ENCODE measurements around the gene PPP6R1. TPM values are rescaled to one million over a fixed set of nuclear protein-coding genes. Genes with fewer than 3 reads are reported as not detected.

The PPP6R1 gene
- total RNA-seq, 1 donor from 2014 or later: 73.0 TPM

- TF ChIP-seq CTCF (IDR thresholded peaks at IDR 0.05; ENCODE audit: unreplicated experiment): no peak
- Mint-ChIP-seq H3K4me3 (no peak overlapping the region), H3K4me1 (no peaks in the 10 kb centered on the region), H3K36me3 (peaks cover 11% of the 10 kb centered on the region), H3K27ac (no peak overlapping the region), H3K9me3 (peaks cover 8% of the 10 kb centered on the region), H3K27me3 (ENCODE audit: low read depth) (no peaks in the 10 kb centered on the region)
- DNase-seq (ENCODE audit: low spot score in 2 of 2, unreplicated experiment in 2 of 2): no peak
Measured at GRCh38 chr19:55265723-55266386, 7.0 kb upstream of the PPP6R1 start.

GRCh38 chr19:55265173-55265572, 6.4 kb upstream of the PPP6R1 start:
- H3K27me3 Mint-ChIP-seq (ENCODE audit: low read depth): no peaks in the 10 kb centered on the region
- H3K4me1 Mint-ChIP-seq: peaks cover 3% of the 10 kb centered on the region
- no peak overlapping the region for H3K4me3 Mint-ChIP-seq
- no peak for TF ChIP-seq CTCF (IDR thresholded peaks at IDR 0.05; ENCODE audit: unreplicated experiment)
- H3K9me3 Mint-ChIP-seq: peaks cover 8% of the 10 kb centered on the region
- peaks cover 11% of the 10 kb centered on the region for H3K36me3 Mint-ChIP-seq
- no peak overlapping the region for H3K27ac Mint-ChIP-seq
- DNase-seq (ENCODE audit: low spot score in 2 of 2, unreplicated experiment in 2 of 2): no peak

GRCh38 chr19:55264531-55264930, 5.7 kb upstream of the PPP6R1 start:
- H3K4me1 Mint-ChIP-seq: peaks cover 5% of the 10 kb centered on the region
- DNase-seq (ENCODE audit: low spot score in 2 of 2, unreplicated experiment in 2 of 2): no peak
- TF ChIP-seq CTCF (IDR thresholded peaks at IDR 0.05; ENCODE audit: unreplicated experiment): no peak
- peaks cover 10% of the 10 kb centered on the region for H3K36me3 Mint-ChIP-seq
- peaks cover 8% of the 10 kb centered on the region for H3K9me3 Mint-ChIP-seq
- no peak overlapping the region for H3K27ac Mint-ChIP-seq
- no peak overlapping the region for H3K4me3 Mint-ChIP-seq
- H3K27me3 Mint-ChIP-seq (ENCODE audit: low read depth): no peaks in the 10 kb centered on the region

- DNase-seq (ENCODE audit: low spot score in 2 of 2, unreplicated experiment in 2 of 2): no peak
- Mint-ChIP-seq H3K27me3 (ENCODE audit: low read depth) (no peaks in the 10 kb centered on the region), H3K4me3 (no peak overlapping the region), H3K9me3 (peaks cover 8% of the 10 kb centered on the region), H3K4me1 (peaks cover 15% of the 10 kb centered on the region), H3K36me3 (peaks cover 8% of the 10 kb centered on the region), H3K27ac (no peak overlapping the region)
- TF ChIP-seq CTCF (IDR thresholded peaks at IDR 0.05; ENCODE audit: unreplicated experiment): no peak
Measured at GRCh38 chr19:55262359-55262758, 3.5 kb upstream of the PPP6R1 start.

- no peaks in the 10 kb centered on the region for H3K27me3 Mint-ChIP-seq (ENCODE audit: low read depth)
- no peak for TF ChIP-seq CTCF (IDR thresholded peaks at IDR 0.05; ENCODE audit: unreplicated experiment)
- H3K9me3 Mint-ChIP-seq: peaks cover 6% of the 10 kb centered on the region
- peaks cover 6% of the 10 kb centered on the region for H3K36me3 Mint-ChIP-seq
- H3K4me1 Mint-ChIP-seq: peaks cover 22% of the 10 kb centered on the region
- DNase-seq (ENCODE audit: low spot score in 2 of 2, unreplicated experiment in 2 of 2): no peak
- no peak overlapping the region for H3K27ac Mint-ChIP-seq
- no peak overlapping the region for H3K4me3 Mint-ChIP-seq
Measured at GRCh38 chr19:55261671-55262126, 2.9 kb upstream of the PPP6R1 start.

Measured in mesothelial cell of epicardium (in vitro differentiated cells).